Measurements from ENCODE around the gene RHBG.

The RHBG gene

GRCh38 chr1:156360534-156360933 lies 8.5 kb upstream of the RHBG start:
- TF ChIP-seq TCF12 (IDR thresholded peaks at IDR 0.05; ENCODE audit: low read depth), result no peak
- TF ChIP-seq MAX (IDR thresholded peaks at IDR 0.05), result no peak

- no peak for TF ChIP-seq TEAD4 (IDR thresholded peaks at IDR 0.05)
- TF ChIP-seq NFIC (IDR thresholded peaks at IDR 0.05), result no peak
- TF ChIP-seq YY1 (IDR thresholded peaks at IDR 0.05; ENCODE audit: low read depth), result no peak
- TF ChIP-seq TAF1 (IDR thresholded peaks at IDR 0.05; ENCODE audit: low read depth), result no peak
- TF ChIP-seq, protein P1, sequence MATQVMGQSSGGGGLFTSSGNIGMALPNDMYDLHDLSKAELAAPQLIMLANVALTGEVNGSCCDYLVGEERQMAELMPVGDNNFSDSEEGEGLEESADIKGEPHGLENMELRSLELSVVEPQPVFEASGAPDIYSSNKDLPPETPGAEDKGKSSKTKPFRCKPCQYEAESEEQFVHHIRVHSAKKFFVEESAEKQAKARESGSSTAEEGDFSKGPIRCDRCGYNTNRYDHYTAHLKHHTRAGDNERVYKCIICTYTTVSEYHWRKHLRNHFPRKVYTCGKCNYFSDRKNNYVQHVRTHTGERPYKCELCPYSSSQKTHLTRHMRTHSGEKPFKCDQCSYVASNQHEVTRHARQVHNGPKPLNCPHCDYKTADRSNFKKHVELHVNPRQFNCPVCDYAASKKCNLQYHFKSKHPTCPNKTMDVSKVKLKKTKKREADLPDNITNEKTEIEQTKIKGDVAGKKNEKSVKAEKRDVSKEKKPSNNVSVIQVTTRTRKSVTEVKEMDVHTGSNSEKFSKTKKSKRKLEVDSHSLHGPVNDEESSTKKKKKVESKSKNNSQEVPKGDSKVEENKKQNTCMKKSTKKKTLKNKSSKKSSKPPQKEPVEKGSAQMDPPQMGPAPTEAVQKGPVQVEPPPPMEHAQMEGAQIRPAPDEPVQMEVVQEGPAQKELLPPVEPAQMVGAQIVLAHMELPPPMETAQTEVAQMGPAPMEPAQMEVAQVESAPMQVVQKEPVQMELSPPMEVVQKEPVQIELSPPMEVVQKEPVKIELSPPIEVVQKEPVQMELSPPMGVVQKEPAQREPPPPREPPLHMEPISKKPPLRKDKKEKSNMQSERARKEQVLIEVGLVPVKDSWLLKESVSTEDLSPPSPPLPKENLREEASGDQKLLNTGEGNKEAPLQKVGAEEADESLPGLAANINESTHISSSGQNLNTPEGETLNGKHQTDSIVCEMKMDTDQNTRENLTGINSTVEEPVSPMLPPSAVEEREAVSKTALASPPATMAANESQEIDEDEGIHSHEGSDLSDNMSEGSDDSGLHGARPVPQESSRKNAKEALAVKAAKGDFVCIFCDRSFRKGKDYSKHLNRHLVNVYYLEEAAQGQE (IDR thresholded peaks at IDR 0.05; ENCODE audit: low read depth), result no peak
- TF ChIP-seq MAX (IDR thresholded peaks at IDR 0.05), result no peak
- no peak for TF ChIP-seq ZBTB7A (IDR thresholded peaks at IDR 0.05; ENCODE audit: low read depth)
- no peak for TF ChIP-seq CREB1 (IDR thresholded peaks at IDR 0.05; ENCODE audit: low read depth)
- TF ChIP-seq FOXM1 (IDR thresholded peaks at IDR 0.05; ENCODE audit: borderline replicate concordance, low read depth), result no peak
Observed at GRCh38 chr1:156365754-156366153, 3.3 kb upstream of the RHBG start.

DNA sequence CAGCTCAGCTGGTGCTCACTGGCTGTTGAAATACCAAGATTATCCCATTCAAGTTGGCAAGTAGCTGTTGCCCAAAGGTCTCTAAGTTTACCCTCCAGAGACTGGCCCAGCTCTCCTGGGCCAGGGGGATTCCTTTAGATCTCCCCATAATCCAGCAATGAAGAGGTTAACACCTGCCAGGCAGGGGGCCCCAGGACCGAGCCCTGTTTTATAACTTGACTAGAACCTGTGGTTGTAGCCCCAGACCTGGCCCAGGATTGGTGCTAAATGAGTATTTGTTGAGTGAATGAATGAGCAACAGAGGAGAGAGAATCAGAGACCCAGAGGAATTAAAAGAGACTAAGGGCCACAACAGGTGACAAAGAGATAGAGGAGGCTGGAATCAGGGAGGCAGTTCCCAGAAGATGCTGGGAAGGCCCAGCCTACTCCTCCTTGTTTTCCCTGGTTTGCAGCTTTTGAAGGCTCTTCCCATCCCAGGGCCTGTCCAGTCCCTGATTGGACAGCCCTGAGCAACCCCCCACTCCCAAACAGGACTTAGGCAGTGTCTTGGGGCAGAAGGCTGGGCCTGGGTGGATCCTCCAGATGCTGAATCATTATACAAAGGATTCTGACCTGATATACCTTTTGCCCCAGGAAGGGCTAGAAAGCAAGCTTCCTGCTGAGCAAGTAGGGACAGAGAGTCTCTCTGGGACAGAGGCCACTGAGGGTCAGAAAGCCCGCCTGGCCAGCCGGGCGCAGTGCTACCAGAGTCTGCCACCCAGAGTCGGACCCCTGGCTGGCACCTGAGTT lies 2.4 kb upstream of the RHBG start:
- TF ChIP-seq TEAD4 (IDR thresholded peaks at IDR 0.05) (no peak), TCF12 (IDR thresholded peaks at IDR 0.05; ENCODE audit: low read depth) (no peak)

- TF ChIP-seq CEBPB (IDR thresholded peaks at IDR 0.05) (no peak), EGR1 (IDR thresholded peaks at IDR 0.05) (no peak)
- TF ChIP-seq, protein P1 (IDR thresholded peaks at IDR 0.05; ENCODE audit: low read depth), result no peak
Observed at GRCh38 chr1:156367383-156368156, 1.4 kb upstream of the RHBG start.

- TF ChIP-seq, protein P1 (IDR thresholded peaks at IDR 0.05; ENCODE audit: low read depth), result no peak
- TF ChIP-seq NFIC (IDR thresholded peaks at IDR 0.05) (no peak), ZBTB7A (IDR thresholded peaks at IDR 0.05; ENCODE audit: low read depth) (no peak), RAD21 (IDR thresholded peaks at IDR 0.05; ENCODE audit: low read depth) (no peak), TEAD4 (IDR thresholded peaks at IDR 0.05) (no peak), CEBPB (IDR thresholded peaks at IDR 0.05) (no peak), TAF1 (IDR thresholded peaks at IDR 0.05; ENCODE audit: low read depth) (no peak), TCF12 (IDR thresholded peaks at IDR 0.05; ENCODE audit: low read depth) (no peak), MAX (IDR thresholded peaks at IDR 0.05) (no peak), CREB1 (IDR thresholded peaks at IDR 0.05; ENCODE audit: low read depth) (no peak), USF1 (IDR thresholded peaks at IDR 0.05) (no peak)
Observed at GRCh38 chr1:156368157-156368658, 803 bp upstream of the RHBG start.

Data from Ishikawa (cell line).